UCSD-AML1 (cell line): ENCODE data around the gene EPM2A.
"Not testable (repeated sequence)": the region's sequence is repeated elsewhere in the genome, so short reads cannot be mapped to it uniquely, and the experiment has no call there.

Experiments
- DNase-seq: peaks from one replicate; lab custom pipeline; 2025; ENCODE audit not compliant: unreplicated experiment; lab: John Stamatoyannopoulos, UW

The EPM2A gene

GRCh38 chr6:145735356-145736165, at the start of gene EPM2A:
TSS of gene EPM2A (minus strand) at chr6:145735520. CDS start at chr6:145735498, 22 bp downstream.
- DNase-seq, result peak; percentile 87

DNA sequence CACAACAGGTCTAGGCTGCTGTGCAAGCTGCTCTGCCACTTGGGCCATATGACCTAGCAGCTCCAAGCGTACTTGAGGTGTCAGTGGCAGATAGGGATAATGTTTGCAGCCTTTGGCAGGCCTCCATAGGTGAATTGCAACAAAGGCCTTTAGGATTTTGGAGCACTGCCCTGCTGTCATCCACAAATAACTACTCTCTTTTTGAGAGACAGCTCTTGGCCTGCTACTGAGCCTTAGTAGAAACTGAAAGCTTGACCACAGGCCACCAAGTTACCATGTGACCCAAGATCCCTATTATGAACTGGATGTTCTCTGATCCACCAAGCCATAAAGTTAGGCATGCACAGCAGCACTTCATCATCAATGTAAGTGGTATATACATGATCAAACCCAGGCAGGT, 49.4 kb upstream of the EPM2A start:
- DNase-seq, result no peak

- DNase-seq, result no peak
These were observed 48.5 kb upstream of the EPM2A start for GRCh38 chr6:145783796-145784195.

DNA sequence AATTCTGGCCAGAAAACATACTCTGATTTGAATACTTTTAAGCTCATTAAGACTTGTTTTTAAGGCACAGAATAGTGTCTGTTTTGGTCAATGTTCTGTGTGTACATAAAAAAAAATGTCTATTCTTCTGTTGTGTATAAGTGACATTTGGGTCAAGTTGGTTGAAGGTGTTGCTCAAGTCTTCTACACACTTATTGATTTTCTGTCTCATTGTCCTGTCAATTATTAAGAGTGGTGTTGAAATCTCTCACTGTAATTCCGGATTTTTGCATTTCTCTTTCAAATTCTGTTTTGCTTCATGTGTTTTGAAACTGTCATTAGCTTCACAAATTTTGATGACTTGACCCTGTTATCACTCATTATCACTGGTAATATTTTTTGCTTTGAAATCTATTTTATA, 37.5 kb upstream of the EPM2A start:
- no peak for DNase-seq

GRCh38 chr6:145765449-145765848, 30.1 kb upstream of the EPM2A start:
- no peak for DNase-seq

DNA sequence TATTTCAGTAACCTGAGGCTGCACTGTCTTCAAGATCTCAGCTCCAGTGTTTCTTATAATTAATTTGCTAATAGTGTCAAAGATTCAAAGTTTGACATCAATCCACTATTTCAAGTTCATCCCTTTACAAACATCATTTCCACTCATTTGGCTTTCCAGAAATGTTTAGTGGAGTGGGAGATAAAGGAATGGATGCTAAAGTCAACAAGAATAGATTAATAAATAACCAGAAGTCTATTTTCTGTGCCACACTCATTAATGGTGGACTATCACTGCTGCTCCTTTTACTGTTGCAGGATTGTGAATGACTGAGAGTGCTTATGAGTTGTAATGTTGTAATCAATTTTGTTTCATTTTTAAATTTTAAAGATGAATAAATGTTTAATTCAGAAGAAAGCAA, 28.4 kb upstream of the EPM2A start:
- DNase-seq, result no peak

DNA sequence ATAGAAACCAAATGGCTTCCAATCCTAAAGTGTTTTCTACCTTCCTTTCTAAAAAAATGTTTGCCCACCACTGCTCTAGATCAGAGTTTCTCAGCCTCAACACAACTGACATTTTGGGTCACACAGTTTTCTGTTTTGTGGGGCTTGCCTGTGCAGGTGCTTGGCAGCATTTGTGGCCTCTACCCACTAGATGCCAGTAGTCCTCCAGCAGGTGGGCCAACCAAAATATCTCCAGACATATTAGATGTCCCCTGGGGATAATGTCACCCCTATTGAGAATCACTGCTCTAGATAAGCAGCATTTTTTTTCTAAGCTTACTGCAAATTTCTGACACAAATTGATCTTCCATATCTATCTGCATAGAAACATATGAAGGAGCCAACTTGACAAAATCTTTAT, 26.3 kb upstream of the EPM2A start:
- DNase-seq, result no peak

- DNase-seq, result no peak
These were observed 22.8 kb upstream of the EPM2A start for GRCh38 chr6:145758113-145758512.

- DNase-seq, result no peak
These were observed 20.9 kb upstream of the EPM2A start for GRCh38 chr6:145756170-145756662.

GRCh38 chr6:145755682-145756081, 20.4 kb upstream of the EPM2A start:
- DNase-seq, result no peak

- DNase-seq, result no peak
These were observed 17.3 kb upstream of the EPM2A start for GRCh38 chr6:145752638-145753037.

- no peak for DNase-seq
These were observed 14.3 kb upstream of the EPM2A start for GRCh38 chr6:145749632-145750031.

DNA sequence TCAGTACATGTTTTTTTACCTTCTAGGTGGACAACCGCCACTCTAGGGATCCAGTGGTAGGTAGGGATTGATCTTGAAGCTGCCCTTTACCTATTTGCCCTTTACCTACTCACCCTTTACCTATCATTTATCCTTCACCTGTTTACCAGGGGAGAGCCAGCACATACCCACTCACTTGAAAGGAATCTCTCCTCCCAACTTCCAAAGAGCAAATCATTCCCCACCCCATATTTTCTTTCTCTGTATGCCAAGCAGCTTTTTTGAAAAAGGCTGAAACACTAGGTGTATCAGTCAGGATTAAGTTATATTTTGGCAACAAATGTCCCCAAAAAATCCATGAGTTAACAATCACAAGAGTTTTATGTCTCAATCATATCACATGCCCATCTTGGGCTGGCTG, 10.5 kb upstream of the EPM2A start:
- DNase-seq, result no peak

DNA sequence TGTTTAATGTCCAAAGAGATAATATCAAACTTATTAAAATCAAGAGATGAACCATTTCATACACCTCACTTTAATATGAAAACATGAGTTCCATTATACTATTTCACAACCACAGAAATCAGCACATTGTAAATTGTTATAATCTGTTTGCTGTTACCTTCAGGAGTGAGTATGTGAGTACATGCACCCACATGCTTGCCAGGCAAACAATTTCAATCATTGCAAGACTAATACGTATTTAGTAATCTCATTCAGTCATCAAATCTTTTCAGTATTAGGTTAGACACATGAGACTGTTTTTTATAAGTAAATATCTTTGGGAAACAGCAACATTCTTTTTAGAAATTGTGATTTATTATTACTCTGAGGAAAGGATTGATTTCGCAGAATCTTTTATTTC, 9.3 kb upstream of the EPM2A start:
- no peak for DNase-seq

DNA sequence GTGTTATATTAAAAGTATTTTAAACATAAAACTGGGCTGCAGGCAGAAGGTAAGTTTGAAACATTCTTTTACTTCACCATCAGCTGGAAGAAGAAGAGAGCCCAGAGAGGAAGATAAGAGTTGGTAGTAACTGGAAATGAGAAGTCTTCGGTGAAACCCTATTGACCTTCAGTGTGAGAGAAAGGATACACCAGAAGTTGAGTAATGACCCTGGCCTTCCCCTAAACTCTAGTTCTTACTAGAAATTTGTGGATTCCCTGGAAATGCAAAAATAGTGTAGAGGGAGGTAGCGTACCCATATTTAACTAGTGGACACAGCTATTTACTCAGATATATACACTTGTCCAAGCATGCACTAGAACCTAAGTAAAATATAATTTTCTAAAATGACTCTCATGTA, 8.0 kb upstream of the EPM2A start:
- DNase-seq, result no peak

GRCh38 chr6:145742472-145742871, 7.2 kb upstream of the EPM2A start:
- DNase-seq, result not testable (repeated sequence)

- DNase-seq, result not testable (repeated sequence)
These were observed 4.4 kb upstream of the EPM2A start for GRCh38 chr6:145739685-145740084.

GRCh38 chr6:145738265-145738664, 2.9 kb upstream of the EPM2A start:
- DNase-seq, result no peak

DNA sequence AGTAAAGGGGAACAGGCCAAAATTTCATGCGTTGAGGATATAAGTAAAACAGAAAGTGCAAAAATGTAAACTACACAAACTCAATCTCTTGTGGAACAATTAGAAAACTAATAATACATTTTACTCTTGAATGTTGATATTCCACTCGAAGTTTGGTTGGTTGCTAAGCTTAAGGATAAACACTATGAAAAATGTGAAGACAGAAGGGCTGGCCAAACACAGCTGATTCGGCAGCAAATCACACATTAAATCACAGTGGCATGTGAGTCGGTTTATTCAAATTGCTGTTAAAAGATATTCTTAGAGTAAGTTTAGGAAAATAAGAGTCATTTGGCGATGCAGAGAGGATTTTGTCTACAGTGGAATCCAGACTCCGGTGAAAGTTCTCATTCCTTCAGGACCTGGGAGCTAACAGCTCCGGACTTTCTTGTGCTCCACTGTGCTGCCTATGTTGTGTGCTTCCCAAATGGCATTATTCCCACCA, 1.4 kb upstream of the EPM2A start:
- DNase-seq, result no peak

DNA sequence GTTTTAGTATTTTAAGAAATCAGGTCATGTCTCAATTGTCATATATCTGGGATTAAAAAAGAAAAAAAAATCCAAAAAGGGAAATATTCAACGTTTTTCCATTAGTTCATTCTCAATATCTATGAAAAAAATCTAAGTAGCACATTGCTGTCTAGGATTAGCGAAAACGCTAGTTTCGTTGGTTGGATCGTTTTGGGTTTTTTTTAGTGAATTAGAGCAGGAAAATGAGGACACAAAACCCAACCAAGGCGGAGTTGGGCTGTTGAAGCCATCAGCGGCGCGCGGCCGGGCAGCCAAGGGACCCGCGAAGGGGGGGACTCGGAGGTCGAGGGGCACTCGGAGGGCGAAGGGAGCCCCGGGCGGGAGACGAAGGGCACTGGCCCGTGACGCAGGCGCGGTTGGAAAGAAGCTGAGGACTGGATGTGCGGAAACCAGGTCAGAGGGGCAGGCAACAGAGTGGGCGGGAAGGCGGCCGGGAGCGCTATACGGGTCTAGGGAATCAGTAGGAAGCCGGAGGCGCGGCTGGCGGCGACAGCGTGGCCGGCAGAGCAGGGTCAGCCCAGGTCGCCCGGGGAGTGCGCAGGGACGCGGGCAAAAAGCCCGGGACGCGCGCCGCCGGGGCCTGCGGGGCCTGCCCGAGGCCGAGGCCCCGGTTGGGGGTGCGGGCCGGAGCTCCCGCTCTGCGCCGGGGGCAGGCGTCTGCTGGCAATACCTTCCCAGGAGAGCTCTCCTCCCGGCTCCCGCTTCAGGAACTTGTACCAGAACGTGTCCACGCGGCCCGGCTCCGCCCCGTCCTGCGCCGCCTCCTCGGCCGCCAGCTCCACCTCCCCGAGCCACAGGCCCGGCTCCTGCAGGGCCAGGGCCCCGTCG, 599 bp downstream of the EPM2A start:
- peak; percentile 89 for DNase-seq

DNA sequence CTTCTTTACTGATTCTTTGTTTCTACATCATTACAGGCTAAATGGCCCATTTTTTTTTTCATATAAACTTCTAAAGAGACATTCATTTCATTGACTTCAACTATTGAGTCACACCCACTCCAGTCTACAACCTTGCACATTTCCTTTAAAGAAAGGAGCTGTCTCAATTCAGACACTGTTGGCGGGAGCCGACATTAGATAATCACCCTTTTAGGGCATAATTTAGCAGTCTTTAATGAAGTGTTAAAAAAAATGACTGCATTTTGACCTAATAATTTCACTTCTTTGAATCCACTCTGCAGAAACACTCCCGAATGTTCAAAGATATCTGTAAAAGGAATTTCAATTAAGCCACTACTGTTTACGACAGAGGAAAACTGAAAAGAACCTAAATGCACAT, 1.5 kb downstream of the EPM2A start:
- no peak for DNase-seq

GRCh38 chr6:145733207-145733606, 2.1 kb downstream of the EPM2A start:
- no peak for DNase-seq
